Tibial nerve (tissue), 4 donors: ENCODE measurements around the gene SUPT3H.

Source experiments
- EP300 ChIP-seq, 2 donors: sonication (generic); formaldehyde crosslinking; IDR thresholded peaks; one replicate each; pipeline ENCODE4 v1.6.1; 2017; ENCODE audit warnings: antibody characterized with exemption in 2 of 2, mild to moderate bottlenecking in 1 of 2
- TF ChIP-seq, protein P1 (sequence below), 5 experiments: fragments of 200-600 bp in 3 of 5; fragments of 450-650 bp in 2 of 5; sonication (generic) in 3 of 5; IDR thresholded peaks; one replicate each; pipeline ENCODE4 v1.5.1; 2016 to 2019; ENCODE audit warnings: antibody characterized with exemption in 5 of 5, mild to moderate bottlenecking in 3 of 5, moderate library complexity in 2 of 5

DNA sequence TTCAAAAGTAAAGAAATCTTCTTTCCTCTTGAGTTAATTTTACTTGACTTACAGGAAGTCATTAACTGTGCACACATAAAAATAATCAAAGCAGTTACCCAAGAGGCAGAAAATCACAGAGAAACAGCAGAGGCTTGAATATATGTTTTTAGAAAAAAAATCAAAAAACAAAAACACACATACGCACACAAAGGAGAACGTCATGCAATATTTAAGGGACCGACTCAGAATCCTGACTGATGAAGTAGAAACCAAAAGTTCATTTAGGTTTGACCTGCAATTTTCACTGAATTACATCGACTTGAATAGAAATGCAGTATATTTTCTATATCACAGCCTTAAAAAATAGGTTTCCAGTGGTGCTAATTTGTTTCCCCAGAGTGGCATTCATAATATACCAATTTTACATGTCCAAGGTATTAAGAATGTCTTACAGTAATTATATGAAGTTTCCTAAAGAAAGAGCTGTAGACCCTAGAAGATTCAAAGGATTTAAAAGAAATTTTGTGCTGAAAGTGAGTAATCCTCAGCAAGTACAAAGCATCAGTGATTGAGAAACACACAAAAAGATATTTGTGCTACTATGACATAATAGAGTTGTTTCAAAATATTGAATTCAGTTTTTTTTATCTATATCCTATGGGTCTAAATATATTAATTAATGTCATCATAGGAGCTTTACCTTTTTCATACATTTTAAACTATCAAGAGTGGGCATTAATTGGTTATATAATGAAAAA, 408.1 kb downstream of the SUPT3H start:
- TF ChIP-seq, protein P1, sequence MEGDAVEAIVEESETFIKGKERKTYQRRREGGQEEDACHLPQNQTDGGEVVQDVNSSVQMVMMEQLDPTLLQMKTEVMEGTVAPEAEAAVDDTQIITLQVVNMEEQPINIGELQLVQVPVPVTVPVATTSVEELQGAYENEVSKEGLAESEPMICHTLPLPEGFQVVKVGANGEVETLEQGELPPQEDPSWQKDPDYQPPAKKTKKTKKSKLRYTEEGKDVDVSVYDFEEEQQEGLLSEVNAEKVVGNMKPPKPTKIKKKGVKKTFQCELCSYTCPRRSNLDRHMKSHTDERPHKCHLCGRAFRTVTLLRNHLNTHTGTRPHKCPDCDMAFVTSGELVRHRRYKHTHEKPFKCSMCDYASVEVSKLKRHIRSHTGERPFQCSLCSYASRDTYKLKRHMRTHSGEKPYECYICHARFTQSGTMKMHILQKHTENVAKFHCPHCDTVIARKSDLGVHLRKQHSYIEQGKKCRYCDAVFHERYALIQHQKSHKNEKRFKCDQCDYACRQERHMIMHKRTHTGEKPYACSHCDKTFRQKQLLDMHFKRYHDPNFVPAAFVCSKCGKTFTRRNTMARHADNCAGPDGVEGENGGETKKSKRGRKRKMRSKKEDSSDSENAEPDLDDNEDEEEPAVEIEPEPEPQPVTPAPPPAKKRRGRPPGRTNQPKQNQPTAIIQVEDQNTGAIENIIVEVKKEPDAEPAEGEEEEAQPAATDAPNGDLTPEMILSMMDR (IDR thresholded peaks at IDR 0.05): no peak
- no peak for TF ChIP-seq EP300 (IDR thresholded peaks at IDR 0.05)
